HG03469 (cell line): ENCODE data around the gene TRIM28.
"Not testable (repeated sequence)": the region's sequence is repeated elsewhere in the genome, so short reads cannot be mapped to it uniquely, and the experiment has no call there.

Source experiments
- ATAC-seq: cut with Tn5 transposase; IDR thresholded peaks from one replicate; pipeline ENCODE4 v1.9.1; 2021; ENCODE audit warnings: mild to moderate bottlenecking, moderate library complexity, moderate number of reproducible peaks; ENCODE audit not compliant: unreplicated experiment

Gene TRIM28

DNA sequence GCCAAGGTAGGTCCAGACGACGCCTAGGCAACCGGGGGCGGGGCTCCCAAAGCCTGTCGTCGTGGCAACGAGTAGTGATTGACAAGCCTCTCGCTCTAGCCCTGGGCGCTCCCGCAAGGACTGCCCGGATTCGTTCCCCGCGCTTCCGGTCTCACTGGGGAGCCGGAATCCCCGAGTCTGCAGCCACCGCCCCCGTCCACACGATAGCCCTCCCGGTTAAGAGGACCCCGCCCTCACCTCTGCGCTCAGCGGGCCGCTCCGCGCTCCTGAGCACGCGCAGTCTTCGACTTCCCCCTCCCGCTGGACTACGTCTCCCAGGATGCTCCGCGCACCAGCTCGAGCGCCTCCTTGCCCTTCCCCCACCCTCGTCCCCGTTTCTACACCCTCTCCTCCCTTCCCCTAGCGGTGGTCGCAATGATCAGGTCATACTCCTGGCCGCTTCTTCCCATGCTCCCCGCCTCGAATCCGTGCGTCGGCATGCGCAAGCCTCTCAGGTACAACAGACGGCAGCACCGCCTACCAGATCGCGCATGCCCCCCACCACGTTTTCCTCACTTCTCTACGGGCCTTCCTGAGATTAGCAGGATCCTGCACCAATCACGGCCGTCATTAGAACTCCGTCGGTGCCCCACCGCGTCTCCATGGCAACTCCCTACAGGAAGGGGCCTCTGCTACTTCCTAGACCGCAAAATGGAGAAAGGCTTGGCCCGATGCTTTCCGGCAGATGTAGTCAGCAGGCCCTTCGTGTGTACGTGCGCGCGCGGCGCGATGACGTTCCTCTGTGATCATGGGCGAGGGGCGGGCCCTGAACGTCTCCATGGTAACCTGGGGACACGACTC is 29.2 kb downstream of the TRIM28 start, which contains the start of gene MZF1:
TSS of gene MZF1 (minus strand) at position 518 of the 840 bp plus-strand sequence. CDS start 1,946 bp downstream, outside the sequence.
- peak; percentile 53 for ATAC-seq

DNA sequence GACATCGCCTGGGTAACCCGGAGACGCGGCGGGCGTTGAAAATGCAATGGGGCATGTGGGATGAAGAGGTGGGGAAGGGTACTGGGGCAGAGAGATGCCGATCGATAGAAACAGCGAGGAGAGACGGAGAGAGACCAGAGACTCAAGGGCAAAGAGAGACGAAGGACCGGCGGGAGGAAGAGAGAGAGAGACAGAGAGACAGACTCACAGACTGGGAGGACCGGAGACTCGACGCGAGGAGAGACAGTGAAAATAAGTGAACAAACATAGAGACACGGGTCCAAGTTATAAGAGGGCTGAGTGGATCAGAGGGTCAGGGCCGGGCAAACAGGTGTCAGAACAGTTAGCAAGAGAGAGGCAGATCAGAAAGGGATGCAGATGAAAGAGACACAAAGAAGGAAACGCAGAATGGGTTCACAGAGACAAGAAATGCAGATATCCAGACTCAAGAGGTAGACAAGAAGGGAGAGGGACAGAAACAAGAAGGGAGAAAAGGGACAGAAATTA is 29.8 kb downstream of the TRIM28 start:
- no peak for ATAC-seq

DNA sequence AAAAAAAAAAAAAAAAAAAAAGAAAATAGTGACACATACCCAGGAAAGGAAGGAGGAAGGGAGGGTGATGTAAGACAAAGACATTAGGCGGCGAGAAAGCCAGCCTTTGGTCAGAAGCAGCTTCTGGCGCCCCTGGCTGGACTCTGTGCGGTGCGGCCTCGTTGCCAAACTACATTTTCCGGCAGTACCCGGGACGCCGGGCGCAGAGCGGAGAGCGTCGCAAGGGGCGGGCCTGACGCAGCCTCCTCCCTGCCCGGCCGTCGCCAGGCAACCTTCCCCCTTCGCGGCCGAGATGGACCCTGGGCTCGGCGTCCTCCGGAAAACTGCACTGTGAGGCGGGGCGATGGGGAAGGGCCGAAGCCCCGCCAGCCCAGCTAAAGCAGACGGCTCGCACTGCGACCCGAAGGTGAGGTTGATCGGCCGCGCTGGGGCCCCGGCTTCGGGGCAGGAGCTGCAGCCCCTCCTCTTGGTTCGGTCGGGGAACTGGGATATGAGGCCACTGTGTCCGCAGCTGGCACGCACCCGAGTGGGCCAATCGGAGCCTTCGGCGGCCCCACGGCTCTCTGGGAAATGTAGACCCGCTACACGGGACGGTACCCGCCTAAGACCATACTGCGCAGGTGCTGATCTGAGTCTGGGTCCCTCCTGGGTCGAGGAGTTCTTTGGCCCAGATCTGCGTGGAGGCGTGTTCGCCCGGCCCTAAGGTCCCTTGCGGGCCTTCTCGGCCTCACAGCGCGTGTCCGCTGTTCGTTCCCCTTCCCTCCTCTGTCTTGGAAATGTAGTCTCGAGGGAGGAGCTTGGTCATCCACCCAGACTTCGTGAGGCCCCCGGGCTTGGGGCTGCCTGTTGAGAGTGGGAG is 31.5 kb downstream of the TRIM28 start:
- peak; percentile 19 for ATAC-seq

DNA sequence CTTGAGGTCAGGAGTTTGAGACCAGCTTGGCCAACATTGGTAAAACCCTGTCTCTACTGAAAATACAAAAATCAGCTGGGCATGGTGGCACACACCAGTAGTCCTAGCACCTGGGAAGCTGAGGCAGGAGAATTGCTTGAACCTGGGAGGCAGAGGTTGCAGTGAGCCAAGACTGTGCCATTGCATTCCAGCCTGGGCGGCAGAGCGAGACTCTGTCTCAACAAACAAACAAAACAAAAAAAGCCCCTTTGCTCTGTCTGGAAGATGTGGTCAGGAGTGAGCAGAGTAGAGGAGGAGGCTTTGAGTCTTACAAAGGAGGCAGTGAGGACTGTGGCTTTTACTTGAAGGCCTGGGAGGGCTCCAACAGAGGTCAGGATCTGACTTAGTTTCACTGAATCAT is 33.7 kb downstream of the TRIM28 start:
- ATAC-seq = not testable (repeated sequence)

DNA sequence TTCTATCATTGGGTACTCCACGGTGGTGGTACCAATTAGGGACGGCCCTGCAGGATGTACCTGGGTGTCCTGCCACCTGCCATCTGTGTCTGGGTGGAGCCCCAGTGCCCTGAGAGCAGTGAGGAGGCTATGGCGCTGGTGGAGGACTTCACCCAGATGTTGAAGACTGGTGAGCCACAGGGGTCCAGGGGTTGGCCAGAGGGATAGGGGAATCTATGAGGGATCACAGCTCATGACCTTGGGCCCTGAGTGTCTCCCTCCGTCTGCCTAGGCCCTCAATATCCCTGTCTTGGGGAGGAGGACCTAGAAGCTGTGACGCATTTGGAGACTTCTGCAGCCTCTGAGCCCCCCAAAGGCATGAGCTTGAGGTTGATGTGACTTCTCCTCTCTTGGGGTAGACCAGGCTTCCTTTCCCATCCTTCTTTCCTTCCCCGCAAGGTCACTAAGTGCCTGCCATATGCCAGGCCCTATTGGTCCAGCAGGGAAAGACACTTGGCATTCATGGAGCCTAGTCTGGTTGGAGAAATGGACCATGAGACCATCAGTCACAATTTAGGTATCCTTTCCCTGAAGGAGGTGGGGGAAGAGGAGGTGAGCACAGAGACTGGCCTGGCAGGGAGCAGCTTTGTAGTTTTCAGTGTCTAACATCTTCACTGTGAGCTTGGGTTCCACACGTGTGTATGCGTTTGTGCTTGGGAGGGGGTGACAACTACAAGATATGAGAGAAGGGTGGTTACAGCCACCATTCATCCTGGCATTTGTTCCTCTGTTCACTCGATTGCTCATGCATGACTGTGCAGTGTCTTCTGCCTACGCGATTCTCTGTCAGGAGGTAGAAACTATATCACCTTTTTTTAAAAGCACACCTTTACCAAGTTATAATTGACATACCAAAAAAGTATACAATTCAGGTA is 34.4 kb downstream of the TRIM28 start:
- no peak for ATAC-seq

DNA sequence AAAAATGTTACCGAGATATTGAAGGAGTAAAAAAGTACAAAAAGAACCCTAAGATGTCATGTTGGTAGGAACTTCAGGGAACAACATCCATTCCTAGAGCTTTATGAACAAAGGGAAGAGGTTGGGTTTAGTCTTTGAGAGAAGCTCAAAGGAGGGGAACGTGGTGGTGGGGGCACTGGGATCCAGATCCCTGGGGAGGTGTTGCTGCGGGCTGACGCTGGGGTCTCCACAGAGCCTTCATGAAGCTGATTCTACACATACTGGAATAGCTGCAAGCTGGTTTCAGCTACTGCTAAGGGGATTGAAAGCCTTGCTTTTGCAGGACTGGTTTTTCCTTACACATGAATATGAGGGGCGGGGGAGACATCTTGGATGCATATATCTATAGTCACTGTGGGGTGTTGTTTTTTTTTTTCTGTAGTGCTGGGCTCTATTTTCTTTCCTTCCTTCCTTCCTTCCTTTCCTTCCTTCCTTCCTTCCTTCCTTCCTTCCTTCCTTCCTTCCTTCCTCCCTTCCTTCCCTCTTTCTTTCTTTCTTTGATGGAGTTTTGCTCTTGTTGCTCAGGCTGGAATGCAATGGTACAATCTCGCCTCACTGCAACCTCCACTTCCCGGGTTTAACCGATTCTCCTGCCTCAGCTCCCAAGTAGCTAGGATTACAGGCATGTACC is 35.7 kb downstream of the TRIM28 start:
- ATAC-seq = no peak

DNA sequence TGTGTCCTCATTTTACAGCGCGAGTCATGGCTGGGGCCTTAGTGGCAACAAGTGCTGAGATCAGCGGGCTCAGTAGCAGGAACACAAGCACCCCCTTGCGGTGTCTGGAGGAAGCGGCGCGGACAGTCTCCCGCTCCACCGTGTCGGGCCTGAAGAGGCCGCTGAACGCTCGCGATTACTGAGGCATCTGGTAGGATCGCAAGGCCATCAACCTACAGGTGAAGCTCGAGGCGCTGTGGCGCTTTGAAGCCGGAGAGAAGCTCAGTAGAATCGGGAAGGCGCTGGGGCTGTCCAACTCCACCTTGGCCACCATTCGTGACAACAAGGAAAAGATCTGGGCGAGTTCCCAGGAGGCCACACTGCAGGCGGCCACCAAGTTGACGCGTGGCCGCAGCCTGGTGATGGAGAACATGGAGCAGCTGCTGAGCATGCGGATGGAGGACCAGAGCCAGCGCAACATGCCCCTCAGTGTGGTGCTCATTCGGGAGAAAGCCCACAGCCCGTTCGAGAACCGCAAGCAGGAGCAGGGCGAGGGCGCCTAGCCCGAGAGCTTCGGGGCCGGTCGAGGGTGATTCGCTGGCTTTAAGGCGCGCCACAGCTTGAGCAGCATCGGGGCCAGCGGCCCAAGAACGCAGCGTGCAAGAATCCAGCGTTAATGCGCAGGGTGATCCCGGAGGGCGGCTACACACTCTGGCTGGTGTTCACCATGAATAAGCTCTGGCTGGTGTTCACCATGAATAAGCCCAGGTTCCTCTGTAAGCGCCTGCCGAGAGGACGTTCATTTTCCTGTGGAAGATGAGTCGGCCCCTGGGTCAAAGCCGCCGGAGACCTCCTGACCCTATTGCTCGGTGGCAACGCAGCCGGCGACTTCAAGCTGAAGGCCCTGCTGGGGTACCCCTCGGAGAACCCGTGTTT is 37.6 kb downstream of the TRIM28 start:
- no peak for ATAC-seq

DNA sequence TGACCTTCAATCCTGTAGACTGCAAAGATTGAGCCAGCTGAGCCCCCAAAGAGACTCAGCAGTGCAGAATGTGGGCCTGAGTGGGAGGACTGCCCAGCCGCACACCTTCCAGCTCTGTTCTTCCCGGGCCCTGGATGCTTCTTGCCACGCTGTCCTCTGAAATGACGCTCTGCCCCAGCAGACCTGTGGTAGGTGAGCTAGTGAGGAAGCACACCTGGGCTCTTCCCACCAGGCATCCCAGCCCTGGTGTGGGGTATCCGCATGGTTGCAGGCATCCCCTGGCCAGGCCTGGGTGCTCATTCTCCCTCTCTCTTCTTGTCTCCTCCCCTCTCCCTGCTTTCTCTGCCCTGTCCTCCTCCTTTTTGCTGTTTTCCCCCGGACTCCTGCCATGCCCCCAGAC is 39.1 kb downstream of the TRIM28 start:
- no peak for ATAC-seq

DNA sequence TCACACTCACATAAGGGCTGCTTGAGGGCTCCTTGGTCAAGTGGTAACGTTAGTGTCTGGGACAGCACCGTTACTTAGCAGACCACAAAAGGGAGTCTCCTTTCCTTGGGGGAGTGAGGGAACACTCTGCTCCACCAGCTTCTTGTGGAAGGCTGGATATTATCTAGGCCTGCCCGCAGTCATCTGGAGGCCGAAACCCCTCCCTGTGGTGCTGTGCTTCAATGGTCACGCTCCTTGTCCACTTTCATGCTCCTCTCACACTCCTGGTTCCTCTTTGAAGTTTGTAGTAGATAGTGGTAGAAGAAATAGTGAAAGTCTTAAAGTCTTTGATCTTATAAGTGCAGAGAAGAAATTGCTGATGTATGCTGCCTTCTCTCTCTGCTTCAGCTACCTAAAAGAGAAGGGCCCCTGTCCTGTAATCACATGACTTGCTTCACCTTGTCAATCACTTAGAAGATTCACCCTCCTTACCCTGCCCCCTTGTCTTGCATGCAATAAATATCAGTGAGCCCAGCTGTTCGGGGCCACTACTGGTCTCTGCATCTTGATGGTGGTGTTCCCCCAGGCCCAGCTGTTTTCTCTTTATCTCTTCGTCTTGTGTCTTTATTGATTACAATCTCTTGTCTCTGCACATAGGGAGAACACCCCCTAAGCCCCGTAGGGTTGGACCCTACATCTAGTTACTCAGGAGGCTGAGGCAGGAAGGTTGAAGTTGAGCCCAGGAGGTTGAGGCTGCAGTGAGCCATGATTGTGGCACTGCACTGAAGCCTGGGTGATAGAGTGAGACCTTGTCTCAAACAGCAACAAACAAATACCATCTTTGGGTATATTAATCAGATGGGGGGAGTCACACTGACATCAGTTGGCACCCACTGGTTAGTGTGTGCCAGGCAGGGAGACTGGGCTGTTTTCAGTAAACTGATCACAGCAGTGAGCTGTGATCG is 40.9 kb downstream of the TRIM28 start:
- no peak for ATAC-seq

DNA sequence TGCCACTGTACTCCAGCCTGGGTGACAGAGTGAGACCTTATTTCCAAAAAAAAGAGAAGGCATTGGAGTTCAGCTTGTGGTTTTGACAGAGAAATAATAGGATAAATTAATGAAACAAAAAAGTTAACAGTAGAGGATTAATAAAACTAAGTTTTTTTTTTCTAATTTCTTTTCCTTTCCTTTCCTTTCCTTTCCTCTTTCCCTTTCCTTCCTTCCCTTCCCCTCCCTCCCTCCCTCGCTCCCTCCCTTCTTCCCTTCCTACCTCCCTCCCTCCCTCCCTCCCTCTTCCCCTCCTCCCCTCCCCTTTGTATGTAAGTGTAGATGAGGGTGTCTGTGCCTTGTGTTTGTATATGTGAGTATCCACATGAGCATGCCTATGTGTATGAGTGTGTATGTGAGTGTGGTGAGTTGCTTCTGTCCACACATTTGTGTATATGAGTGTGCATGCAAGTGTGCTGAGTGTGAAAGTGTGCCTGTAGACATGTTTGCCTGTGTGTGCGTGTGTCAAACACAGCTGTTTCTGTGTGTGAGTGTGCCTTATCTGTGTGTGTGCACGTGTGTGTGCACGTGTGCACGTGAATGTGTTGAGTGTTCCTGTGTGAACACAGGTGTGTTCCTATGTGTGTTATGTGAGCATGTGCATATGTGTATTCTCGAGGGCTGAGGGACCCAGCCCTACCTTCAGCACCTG is 41.7 kb downstream of the TRIM28 start:
- no peak for ATAC-seq

DNA sequence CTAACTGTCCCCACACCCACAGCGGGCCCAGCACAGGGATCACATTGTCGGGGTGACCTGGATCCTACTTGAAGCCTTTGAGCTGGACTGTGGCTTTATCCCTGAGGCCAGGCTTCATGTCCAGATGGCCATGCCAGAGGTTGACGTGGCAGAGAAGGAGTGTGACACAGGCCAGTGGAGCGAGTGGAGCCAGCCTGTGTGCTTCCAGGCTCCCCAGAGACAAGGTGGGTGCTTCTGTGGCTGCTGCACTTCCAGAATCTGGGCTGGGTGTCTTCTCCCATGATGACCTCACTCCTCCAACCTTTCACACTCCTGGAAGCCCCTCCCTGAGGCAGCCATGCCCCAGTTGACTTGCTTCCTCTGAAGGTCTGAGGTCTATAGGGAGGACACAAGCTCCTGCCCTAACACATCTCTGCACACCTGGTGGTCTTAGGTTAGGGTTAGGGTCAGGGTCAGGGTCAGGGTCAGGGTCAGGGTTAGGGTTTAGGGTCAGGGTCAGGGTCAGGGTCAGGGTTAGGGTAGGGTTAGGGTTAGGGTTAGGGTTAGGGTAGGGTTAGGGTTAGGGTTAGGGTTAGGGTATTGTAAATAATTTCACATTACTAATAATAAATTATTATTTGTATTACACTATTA is 42.4 kb downstream of the TRIM28 start:
- no peak for ATAC-seq
